Measurements from ENCODE around the gene CCDC126. TPM values are rescaled to one million over a fixed set of nuclear protein-coding genes. Genes with fewer than 3 reads are reported as not detected.

CCDC126 gene
- total RNA-seq, 2 donors from 2014 or later, result 6.5 to 7.5 TPM

DNA sequence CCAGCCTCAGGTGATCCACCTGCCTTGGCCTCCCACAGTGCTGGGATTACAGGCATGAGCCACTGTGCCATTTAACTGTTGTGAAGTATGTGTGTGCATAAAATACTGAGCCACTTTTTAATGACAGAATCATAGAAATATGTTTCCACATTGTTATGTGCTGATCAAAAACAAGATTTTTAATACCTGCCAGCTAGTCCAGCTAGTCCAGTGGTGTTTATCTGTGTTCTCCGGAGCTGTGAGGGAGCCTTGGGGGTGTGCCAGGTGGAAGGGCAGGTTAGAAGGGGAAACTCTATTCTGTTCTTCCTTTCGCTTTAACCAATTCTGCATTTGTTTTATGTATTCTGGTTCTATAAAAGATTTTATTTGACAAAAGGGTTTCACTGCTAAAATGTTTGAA lies 89.8 kb downstream of the CCDC126 start:
- DNase-seq, result no peak
- ATAC-seq, result no peak
- H3K9me3 ChIP-seq (ENCODE audit: control insufficient read depth, low read length, poor library complexity, severe bottlenecking), result no peaks in the 10 kb centered on the region
- Mint-ChIP-seq H3K36me3 (ENCODE audit: low read depth) (peaks cover 2% of the 10 kb centered on the region), H3K27me3 (no peaks in the 10 kb centered on the region), H3K4me3 (no peak overlapping the region), H3K27ac (no peak overlapping the region), H3K4me1 (peaks cover 8% of the 10 kb centered on the region)

DNA sequence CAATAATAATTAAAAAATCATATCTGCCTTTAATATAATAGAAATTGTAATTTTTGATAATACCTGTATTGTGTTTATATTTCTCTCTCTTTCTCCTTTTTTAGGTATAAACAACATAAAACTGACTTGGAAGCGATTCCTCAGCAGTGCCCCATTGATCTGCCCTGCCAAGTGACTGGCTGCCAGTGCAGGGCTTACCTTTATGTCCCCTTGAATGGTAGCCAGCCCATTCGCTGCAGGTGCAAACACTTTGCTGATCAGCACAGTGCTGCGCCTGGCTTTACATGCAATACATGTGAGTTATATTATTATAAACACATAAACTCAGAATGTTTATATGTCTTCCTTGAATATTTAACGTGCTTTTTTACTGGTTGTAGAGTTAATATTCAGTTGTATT lies 92.0 kb downstream of the CCDC126 start:
- peaks cover 4% of the 10 kb centered on the region for H3K36me3 Mint-ChIP-seq (ENCODE audit: low read depth)
- peaks cover 8% of the 10 kb centered on the region for H3K4me1 Mint-ChIP-seq
- no peaks in the 10 kb centered on the region for H3K9me3 ChIP-seq (ENCODE audit: control insufficient read depth, low read length, poor library complexity, severe bottlenecking)
- H3K27me3 Mint-ChIP-seq, result no peaks in the 10 kb centered on the region
- H3K27ac Mint-ChIP-seq, result no peak overlapping the region
- DNase-seq (no peak), ATAC-seq (no peak)
- no peak overlapping the region for H3K4me3 Mint-ChIP-seq

DNA sequence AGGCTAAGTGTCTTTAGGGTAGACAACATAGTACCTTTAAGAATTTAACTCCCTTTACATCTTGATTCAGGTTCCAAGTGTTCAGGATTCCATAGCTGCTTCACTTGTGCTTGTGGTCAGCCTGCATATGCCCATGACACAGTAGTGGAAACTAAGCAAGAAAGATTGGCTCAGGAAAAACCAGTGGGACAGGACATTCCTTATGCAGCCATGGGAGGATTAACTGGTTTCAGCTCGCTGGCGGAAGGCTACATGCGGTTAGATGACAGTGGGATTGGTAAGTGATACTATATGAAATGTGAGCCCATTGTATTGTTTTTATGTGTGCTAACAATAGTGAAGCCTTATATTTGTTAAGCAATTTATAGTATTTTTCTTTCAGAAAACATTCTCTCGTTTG lies 94.1 kb downstream of the CCDC126 start:
- Mint-ChIP-seq H3K36me3 (ENCODE audit: low read depth) (peaks cover 4% of the 10 kb centered on the region), H3K27ac (no peak overlapping the region), H3K4me1 (peaks cover 4% of the 10 kb centered on the region), H3K27me3 (no peaks in the 10 kb centered on the region), H3K4me3 (no peak overlapping the region)
- DNase-seq (no peak), ATAC-seq (no peak)
- H3K9me3 ChIP-seq (ENCODE audit: control insufficient read depth, low read length, poor library complexity, severe bottlenecking), result no peaks in the 10 kb centered on the region

DNA sequence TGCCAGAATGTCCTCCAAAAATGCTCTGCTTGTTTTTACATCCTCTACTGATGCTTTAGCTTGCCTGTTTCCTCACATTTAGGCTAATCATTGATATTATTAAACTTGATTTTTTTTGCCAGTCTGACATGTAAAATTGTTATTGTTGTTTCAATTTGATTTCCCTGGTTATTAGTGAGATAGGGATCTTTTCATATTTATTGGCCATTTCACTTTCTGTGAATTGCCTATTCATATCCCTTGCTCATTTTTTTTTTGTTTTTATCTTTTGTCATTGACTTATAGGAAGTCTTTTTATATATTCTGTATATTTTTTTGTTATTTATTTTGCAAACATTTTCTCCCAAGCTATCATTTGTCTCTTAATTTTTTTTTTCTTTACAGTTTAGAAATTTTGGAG lies 96.0 kb downstream of the CCDC126 start:
- peaks cover 12% of the 10 kb centered on the region for H3K4me1 Mint-ChIP-seq
- ATAC-seq, result no peak

More for the DNA sequence above, 96.0 kb downstream of the CCDC126 start:
- no peak for DNase-seq
- H3K36me3 Mint-ChIP-seq (ENCODE audit: low read depth), result peaks cover 4% of the 10 kb centered on the region
- H3K27ac Mint-ChIP-seq, result no peak overlapping the region
- H3K4me3 Mint-ChIP-seq, result no peak overlapping the region
- no peaks in the 10 kb centered on the region for H3K9me3 ChIP-seq (ENCODE audit: control insufficient read depth, low read length, poor library complexity, severe bottlenecking)
- no peaks in the 10 kb centered on the region for H3K27me3 Mint-ChIP-seq

Other genes with a start within 250 kb of the CCDC126 start
- 10 to 100 TPM in 1 of 2 donors, 1 to 10 TPM in 1; 1.4 to 11.0 TPM for gene IGF2BP3, start 126.9 kb upstream of the CCDC126 start, total RNA-seq
- 100 to 1,000 TPM; 249 to 285 TPM for gene TRA2A, start 65.4 kb upstream of the CCDC126 start, total RNA-seq
- 1 to 10 TPM; 4.8 to 6.2 TPM for gene FAM221A, start 82.8 kb downstream of the CCDC126 start, total RNA-seq
- under 1 TPM; 0.26 to 0.80 TPM for gene STK31, start 112.8 kb downstream of the CCDC126 start, total RNA-seq